Measurements from ENCODE around the gene FGFR1OP2.
A peak's percentile ranks its signal among the peaks of the same experiment; 100 is the strongest.

FGFR1OP2 gene

GRCh38 chr12:27003421-27004381 is 65.4 kb downstream of the FGFR1OP2 start:
- no peak overlapping the region for H3K27ac ChIP-seq (ENCODE audit: low read length)
- no peak overlapping the region for H3K4me3 ChIP-seq (ENCODE audit: low read depth in 1 of 2, low read length in 2 of 2)
- no peaks in the 10 kb centered on the region for H3K9me3 ChIP-seq (ENCODE audit: control insufficient read depth in 1 of 2, low read length in 2 of 2)
- no peaks in the 10 kb centered on the region for H3K27me3 ChIP-seq (ENCODE audit: low read depth, low read length)
- peaks cover 0 to 2% of the 10 kb centered on the region in 2 donors for H3K36me3 ChIP-seq (ENCODE audit: control insufficient read depth in 1 of 2, insufficient read depth in 2 of 2, low read length in 2 of 2)
- H3K4me1 ChIP-seq (ENCODE audit: control insufficient read depth in 1 of 2, insufficient read depth in 2 of 2, low read length in 2 of 2): peaks cover 0 to 4% of the 10 kb centered on the region in 2 donors

- H3K4me3 ChIP-seq (ENCODE audit: low read depth in 1 of 2, low read length in 2 of 2): no peak overlapping the region
- no peak overlapping the region for H3K27ac ChIP-seq (ENCODE audit: low read length)
- peaks cover 0 to 8% of the 10 kb centered on the region in 2 donors for H3K4me1 ChIP-seq (ENCODE audit: control insufficient read depth in 1 of 2, insufficient read depth in 2 of 2, low read length in 2 of 2)
- no peaks in the 10 kb centered on the region for H3K27me3 ChIP-seq (ENCODE audit: low read depth, low read length)
- H3K36me3 ChIP-seq (ENCODE audit: control insufficient read depth in 1 of 2, insufficient read depth in 2 of 2, low read length in 2 of 2): no peaks in the 10 kb centered on the region
- H3K9me3 ChIP-seq (ENCODE audit: control insufficient read depth in 1 of 2, low read length in 2 of 2): no peaks in the 10 kb centered on the region
These were observed 67.2 kb downstream of the FGFR1OP2 start for GRCh38 chr12:27005495-27005894.

- H3K4me1 ChIP-seq (ENCODE audit: control insufficient read depth in 1 of 2, insufficient read depth in 2 of 2, low read length in 2 of 2): peaks cover 1 to 15% of the 10 kb centered on the region in 2 donors
- H3K36me3 ChIP-seq (ENCODE audit: control insufficient read depth in 1 of 2, insufficient read depth in 2 of 2, low read length in 2 of 2): no peaks in the 10 kb centered on the region
- no peaks in the 10 kb centered on the region for H3K9me3 ChIP-seq (ENCODE audit: control insufficient read depth in 1 of 2, low read length in 2 of 2)
- H3K27me3 ChIP-seq (ENCODE audit: low read depth, low read length): no peaks in the 10 kb centered on the region
- no peak overlapping the region for H3K4me3 ChIP-seq (ENCODE audit: low read depth in 1 of 2, low read length in 2 of 2)
- H3K27ac ChIP-seq (ENCODE audit: low read length): no peak overlapping the region
These were observed 68.7 kb downstream of the FGFR1OP2 start for GRCh38 chr12:27006797-27007467.

- H3K36me3 ChIP-seq (ENCODE audit: control insufficient read depth in 1 of 2, insufficient read depth in 2 of 2, low read length in 2 of 2): no peaks in the 10 kb centered on the region
- no peak overlapping the region for H3K27ac ChIP-seq (ENCODE audit: low read length)
- H3K9me3 ChIP-seq (ENCODE audit: control insufficient read depth in 1 of 2, low read length in 2 of 2): no peaks in the 10 kb centered on the region
- no peaks in the 10 kb centered on the region for H3K27me3 ChIP-seq (ENCODE audit: low read depth, low read length)
- peaks cover 6 to 27% of the 10 kb centered on the region in 2 donors for H3K4me1 ChIP-seq (ENCODE audit: control insufficient read depth in 1 of 2, insufficient read depth in 2 of 2, low read length in 2 of 2)
- H3K4me3 ChIP-seq (ENCODE audit: low read depth in 1 of 2, low read length in 2 of 2): no peak overlapping the region
These were observed 69.8 kb downstream of the FGFR1OP2 start for GRCh38 chr12:27008081-27008480.

- H3K36me3 ChIP-seq (ENCODE audit: control insufficient read depth in 1 of 2, insufficient read depth in 2 of 2, low read length in 2 of 2): peaks cover 0 to 5% of the 10 kb centered on the region in 2 donors
- peaks cover 13 to 32% of the 10 kb centered on the region in 2 donors for H3K4me1 ChIP-seq (ENCODE audit: control insufficient read depth in 1 of 2, insufficient read depth in 2 of 2, low read length in 2 of 2)
- H3K27ac ChIP-seq (ENCODE audit: low read length): no peak overlapping the region
- H3K4me3 ChIP-seq (ENCODE audit: low read depth in 1 of 2, low read length in 2 of 2): no peak overlapping the region
- no peaks in the 10 kb centered on the region for H3K9me3 ChIP-seq (ENCODE audit: control insufficient read depth in 1 of 2, low read length in 2 of 2)
- no peaks in the 10 kb centered on the region for H3K27me3 ChIP-seq (ENCODE audit: low read depth, low read length)
These were observed 71.6 kb downstream of the FGFR1OP2 start for GRCh38 chr12:27009881-27010301.

- Histone ChIP-seq H3K9me3 (ENCODE audit: control insufficient read depth in 1 of 2, low read length in 2 of 2) (no peaks in the 10 kb centered on the region), H3K36me3 (ENCODE audit: control insufficient read depth in 1 of 2, insufficient read depth in 2 of 2, low read length in 2 of 2) (peaks cover 0 to 5% of the 10 kb centered on the region in 2 donors), H3K27me3 (ENCODE audit: low read depth, low read length) (no peaks in the 10 kb centered on the region), H3K4me1 (ENCODE audit: control insufficient read depth in 1 of 2, insufficient read depth in 2 of 2, low read length in 2 of 2) (peaks cover 20 to 36% of the 10 kb centered on the region in 2 donors), H3K27ac (ENCODE audit: low read length) (no peak overlapping the region), H3K4me3 (ENCODE audit: low read depth in 1 of 2, low read length in 2 of 2) (peak overlapping the region in 1 of 2 donors; percentile 92)
These were observed 74.1 kb downstream of the FGFR1OP2 start for GRCh38 chr12:27012239-27012981.

GRCh38 chr12:27012982-27013255 is 74.6 kb downstream of the FGFR1OP2 start:
- Histone ChIP-seq H3K27ac (ENCODE audit: low read length) (peak overlapping the region; percentile 89), H3K36me3 (ENCODE audit: control insufficient read depth in 1 of 2, insufficient read depth in 2 of 2, low read length in 2 of 2) (peaks cover 0 to 5% of the 10 kb centered on the region in 2 donors), H3K4me3 (ENCODE audit: low read depth in 1 of 2, low read length in 2 of 2) (peak overlapping the region; percentile 92 to 96), H3K27me3 (ENCODE audit: low read depth, low read length) (no peaks in the 10 kb centered on the region), H3K4me1 (ENCODE audit: control insufficient read depth in 1 of 2, insufficient read depth in 2 of 2, low read length in 2 of 2) (peaks cover 20 to 36% of the 10 kb centered on the region in 2 donors), H3K9me3 (ENCODE audit: control insufficient read depth in 1 of 2, low read length in 2 of 2) (no peaks in the 10 kb centered on the region)

GRCh38 chr12:27013611-27014084 is 75.4 kb downstream of the FGFR1OP2 start:
- H3K4me3 ChIP-seq (ENCODE audit: low read depth in 1 of 2, low read length in 2 of 2): peak overlapping the region; percentile 92 to 96
- peak overlapping the region; percentile 89 for H3K27ac ChIP-seq (ENCODE audit: low read length)
- H3K9me3 ChIP-seq (ENCODE audit: control insufficient read depth in 1 of 2, low read length in 2 of 2): no peaks in the 10 kb centered on the region
- H3K36me3 ChIP-seq (ENCODE audit: control insufficient read depth in 1 of 2, insufficient read depth in 2 of 2, low read length in 2 of 2): peaks cover 0 to 5% of the 10 kb centered on the region in 2 donors
- H3K27me3 ChIP-seq (ENCODE audit: low read depth, low read length): no peaks in the 10 kb centered on the region
- peaks cover 20 to 36% of the 10 kb centered on the region in 2 donors for H3K4me1 ChIP-seq (ENCODE audit: control insufficient read depth in 1 of 2, insufficient read depth in 2 of 2, low read length in 2 of 2)

- H3K9me3 ChIP-seq (ENCODE audit: control insufficient read depth in 1 of 2, low read length in 2 of 2): no peaks in the 10 kb centered on the region
- peaks cover 0 to 5% of the 10 kb centered on the region in 2 donors for H3K36me3 ChIP-seq (ENCODE audit: control insufficient read depth in 1 of 2, insufficient read depth in 2 of 2, low read length in 2 of 2)
- peaks cover 20 to 36% of the 10 kb centered on the region in 2 donors for H3K4me1 ChIP-seq (ENCODE audit: control insufficient read depth in 1 of 2, insufficient read depth in 2 of 2, low read length in 2 of 2)
- peak within 1 kb of the TSS; percentile 92 to 96 for H3K4me3 ChIP-seq (ENCODE audit: low read depth in 1 of 2, low read length in 2 of 2)
- peak within 1 kb of the TSS; percentile 89 for H3K27ac ChIP-seq (ENCODE audit: low read length)
- no peaks in the 10 kb centered on the region for H3K27me3 ChIP-seq (ENCODE audit: low read depth, low read length)
These were observed 76.0 kb downstream of the FGFR1OP2 start, which contains the start of gene TM7SF3 for GRCh38 chr12:27014085-27014858. TSS of gene TM7SF3 (minus strand) at chr12:27014384. CDS start at chr12:27014168, 216 bp downstream.

- Histone ChIP-seq H3K9me3 (ENCODE audit: control insufficient read depth in 1 of 2, low read length in 2 of 2) (no peaks in the 10 kb centered on the region), H3K4me1 (ENCODE audit: control insufficient read depth in 1 of 2, insufficient read depth in 2 of 2, low read length in 2 of 2) (peaks cover 20 to 35% of the 10 kb centered on the region in 2 donors), H3K27ac (ENCODE audit: low read length) (peak overlapping the region; percentile 89), H3K27me3 (ENCODE audit: low read depth, low read length) (no peaks in the 10 kb centered on the region), H3K36me3 (ENCODE audit: control insufficient read depth in 1 of 2, insufficient read depth in 2 of 2, low read length in 2 of 2) (peaks cover 0 to 5% of the 10 kb centered on the region in 2 donors), H3K4me3 (ENCODE audit: low read depth in 1 of 2, low read length in 2 of 2) (peak overlapping the region; percentile 92 to 96)
These were observed 76.8 kb downstream of the FGFR1OP2 start for GRCh38 chr12:27014859-27015729.
